NCI-H128 (cell line): ENCODE data around the gene TRAPPC2L.

Experiments used
- DNase-seq: peaks from one replicate; lab custom pipeline; 2025; ENCODE audit not compliant: unreplicated experiment; lab: John Stamatoyannopoulos, UW

TRAPPC2L gene

GRCh38 chr16:88856828-88857727 is at the start of gene TRAPPC2L, which contains the start of gene GALNS:
Gene TRAPPC2L, plus strand, starts transcription at chr16:88857127. Its CDS starts 24 bp downstream, at chr16:88857151.
Gene GALNS, minus strand, starts transcription at chr16:88856947. Its CDS starts 70 bp downstream, at chr16:88856877.
- DNase-seq, result peak; percentile 79

- no peak for DNase-seq
Observed at GRCh38 chr16:88807142-88807625, 49.7 kb upstream of the TRAPPC2L start.

GRCh38 chr16:88807626-88808453 is 49.1 kb upstream of the TRAPPC2L start:
- no peak for DNase-seq

GRCh38 chr16:88809068-88809675 is 47.8 kb upstream of the TRAPPC2L start:
- no peak for DNase-seq

- DNase-seq, result no peak
Observed at GRCh38 chr16:88809676-88810165, 47.2 kb upstream of the TRAPPC2L start.

GRCh38 chr16:88810166-88810911 is 46.6 kb upstream of the TRAPPC2L start:
- no peak for DNase-seq

- no peak for DNase-seq
Observed at GRCh38 chr16:88810912-88811768, 45.8 kb upstream of the TRAPPC2L start.

GRCh38 chr16:88811769-88812512 is 45.0 kb upstream of the TRAPPC2L start, which contains the start of gene APRT:
Gene APRT, minus strand, starts transcription at chr16:88811928. Its CDS starts 29 bp downstream, at chr16:88811899.
- DNase-seq, result peak; percentile 64

- no peak for DNase-seq
Observed at GRCh38 chr16:88812513-88813268, 44.2 kb upstream of the TRAPPC2L start.

- no peak for DNase-seq
Observed at GRCh38 chr16:88813269-88814143, 43.4 kb upstream of the TRAPPC2L start.

- no peak for DNase-seq
Observed at GRCh38 chr16:88814144-88814502, 42.8 kb upstream of the TRAPPC2L start.

GRCh38 chr16:88815227-88815626 is 41.7 kb upstream of the TRAPPC2L start:
- DNase-seq, result no peak

GRCh38 chr16:88815901-88816589 is 40.9 kb upstream of the TRAPPC2L start:
- DNase-seq, result peak; percentile 20

- no peak for DNase-seq
Observed at GRCh38 chr16:88816736-88817535, 40.0 kb upstream of the TRAPPC2L start.

GRCh38 chr16:88817785-88818574 is 38.9 kb upstream of the TRAPPC2L start:
- no peak for DNase-seq
